B cell (primary cell): ENCODE results near the gene ZCCHC7. TPM values are rescaled to one million over a fixed set of nuclear protein-coding genes. Genes with fewer than 3 reads are reported as not detected.

ENCODE experiments used
- ATAC-seq: fragments of 200-7000 bp; cut with Tn5 transposase; one replicate; pipeline ENCODE4 v1.10.0; 2021; ENCODE audit warnings: low read depth, mild to moderate bottlenecking, moderate number of reproducible peaks, moderate library complexity
- CTCF ChIA-PET: fragments of 350-600 bp; sonication (Branson Sonifier 250); formaldehyde crosslinking; loops from one replicate; lab custom pipeline; 2021; ENCODE audit warnings: antibody characterized with exemption, inconsistent platforms; lab: Charles Lee
- POLR2A ChIA-PET: fragments of 350-600 bp; sonication (Branson Sonifier 250); formaldehyde crosslinking; loops from one replicate; lab custom pipeline; 2021; ENCODE audit warnings: antibody characterized with exemption; lab: Charles Lee
- DNase-seq: peaks from one replicate; pipeline ENCODE4 v3.0.0; 2013
- H2AFZ ChIP-seq: 2 replicates; pipeline ENCODE4 v1.6.1; 2012; ENCODE audit warnings: mild to moderate bottlenecking, low read depth, low read length; ENCODE audit not compliant: insufficient read depth, poor library complexity, severe bottlenecking
- H3K27ac ChIP-seq, 2 donors: 1 replicate in 1 of 2; 2 replicates in 1 of 2; pipeline ENCODE4 v1.5.1; 2012 to 2013; ENCODE audit warnings: low read length in 2 of 2, mild to moderate bottlenecking in 2 of 2, moderate library complexity in 1 of 2
- H3K27me3 ChIP-seq, 4 experiments: fragments of 200-600 bp in 1 of 4; sonication (generic) in 1 of 4; replicated peaks in 1 of 4; 1 replicate in 2 of 4; 2 replicates in 2 of 4; pipeline versions ENCODE4 v1.6.1 to v1.7.0; 2013 to 2016; ENCODE audit warnings: low read length in 3 of 4, mild to moderate bottlenecking in 2 of 4, mixed read lengths in 1 of 4, moderate library complexity in 1 of 4; ENCODE audit not compliant: insufficient read depth in 4 of 4, control insufficient read depth in 3 of 4; ENCODE audit errors: control extremely low read depth in 1 of 4
- H3K36me3 ChIP-seq, 2 experiments: replicated peaks in 1 of 2; 1 replicate in 1 of 2; 2 replicates in 1 of 2; pipeline versions ENCODE4 v1.6.1 to v1.7.1; 2013; ENCODE audit warnings: low read length in 1 of 2; ENCODE audit not compliant: insufficient read depth in 2 of 2, control insufficient read depth in 1 of 2; ENCODE audit errors: control extremely low read depth in 1 of 2, extremely low read depth in 1 of 2
- H3K4me1 ChIP-seq, 2 donors: fragments of 200-600 bp in 1 of 2; sonication (generic) in 1 of 2; 1 replicate in 1 of 2; 2 replicates in 1 of 2; pipeline versions ENCODE4 v1.5.1 to v1.6.1; 2013 to 2017; ENCODE audit warnings: low read length in 2 of 2; ENCODE audit not compliant: control insufficient read depth in 2 of 2, insufficient read depth in 2 of 2
- H3K4me2 ChIP-seq: replicated peaks from 2 replicates; pipeline ENCODE3; 2012; ENCODE audit warnings: mild to moderate bottlenecking, low read depth, low read length; ENCODE audit not compliant: poor library complexity, severe bottlenecking
- H3K4me3 ChIP-seq, 5 experiments: fragments of 200-600 bp in 1 of 5; sonication (generic) in 1 of 5; 1 replicate in 3 of 5; 2 replicates in 2 of 5; pipeline versions ENCODE4 v1.5.1 to v1.7.0; 2011 to 2016; ENCODE audit warnings: low read length in 4 of 5, mild to moderate bottlenecking in 4 of 5, low read depth in 2 of 5, control low read depth in 1 of 5, moderate library complexity in 1 of 5; ENCODE audit not compliant: insufficient read depth in 1 of 5; ENCODE audit errors: control extremely low read depth in 1 of 5, extremely low read depth in 1 of 5
- H3K79me2 ChIP-seq: fragments of 200-600 bp; sonication (generic); one replicate; pipeline ENCODE4 v1.6.0; 2016; ENCODE audit warnings: low read length; ENCODE audit not compliant: control insufficient read depth, insufficient read depth
- H3K9ac ChIP-seq: fragments of 200-600 bp; sonication (generic); 2 replicates; pipeline ENCODE4 v1.6.1; 2017; ENCODE audit warnings: mild to moderate bottlenecking, low read length, moderate library complexity
- H3K9me3 ChIP-seq, 3 donors: one replicate each; pipeline versions ENCODE4 v1.6.1 to v1.7.1; 2013; ENCODE audit warnings: low read length in 2 of 3; ENCODE audit not compliant: control insufficient read depth in 2 of 3, insufficient read depth in 1 of 3; ENCODE audit errors: control extremely low read depth in 1 of 3
- H4K20me1 ChIP-seq: 2 replicates; pipeline ENCODE4 v1.6.0; 2012; ENCODE audit warnings: mild to moderate bottlenecking, low read length; ENCODE audit not compliant: insufficient read depth, control insufficient read depth, poor library complexity, severe bottlenecking
- H3K27ac Mint-ChIP-seq: one replicate; pipeline ENCODE4 v1.8.0; 2021; ENCODE audit warnings: mixed read lengths
- H3K27me3 Mint-ChIP-seq: one replicate; pipeline ENCODE4 v1.8.0; 2021; ENCODE audit warnings: mixed read lengths
- H3K4me1 Mint-ChIP-seq: one replicate; pipeline ENCODE4 v1.8.0; 2021; ENCODE audit warnings: mixed read lengths
- H3K4me3 Mint-ChIP-seq: one replicate; pipeline ENCODE4 v1.8.0; 2021; ENCODE audit warnings: mixed read lengths
- H3K9me3 Mint-ChIP-seq: one replicate; pipeline ENCODE4 v1.8.0; 2022; ENCODE audit warnings: mixed read lengths; ENCODE audit not compliant: insufficient read depth
- CTCF ChIP-seq: fragments of 200-600 bp; IDR thresholded peaks from one replicate; pipeline ENCODE4 v1.8.0; 2022; ENCODE audit warnings: antibody characterized with exemption, mild to moderate bottlenecking
- EZH2 ChIP-seq: IDR thresholded peaks from 2 replicates; pipeline ENCODE4 v1.6.1; 2012; ENCODE audit warnings: borderline replicate concordance, low read depth, mild to moderate bottlenecking, moderate library complexity, low read length; ENCODE audit not compliant: insufficient read depth, poor library complexity, severe bottlenecking
- WGBS: methylation state at CpG from one replicate; pipeline ENCODE4 v1.1.5; 2013; ENCODE audit warnings: missing lambda C conversion rate; ENCODE audit not compliant: insufficient coverage; 5-methylcytosine and 5-hydroxymethylcytosine counted together
- intact Hi-C: fragments of 100-400 bp; cut with micrococcal nuclease; formaldehyde crosslinking; loops from one replicate; pipeline ENCODE4 v1.10.0; 2022
- polyA plus RNA-seq: library from polyadenylated mRNA; depleted of rRNA; stranded (reverse); fragments of >200 nt; gene quantifications from 2 replicates; pipeline ENCODE4 v1.2.3, GENCODE V29; 2012
- total RNA-seq, 2 donors: library from RNA; stranded (reverse); fragments of 120-200 nt in 1 of 2; gene quantifications; 1 replicate in 1 of 2; 2 replicates in 1 of 2; pipeline versions ENCODE4 v1.2.3 to v1.2.4, GENCODE V29; 2013 to 2022

ZCCHC7 gene
- total and polyA plus RNA-seq, 2 donors (not counting 1 experiment from before 2014, with no cell fraction given), result 56.3 to 83.5 TPM

GRCh38 chr9:37156781-37157356, 36.5 kb downstream of the ZCCHC7 start:
- H3K79me2 ChIP-seq, result peaks cover 86% of the 10 kb centered on the region
- Mint-ChIP-seq H3K27ac (no peak overlapping the region), H3K4me3 (no peak overlapping the region)

More at GRCh38 chr9:37156781-37157356, 36.5 kb downstream of the ZCCHC7 start:
- 100% methylated on average over 2 of the region's 4 CpGs for WGBS
- Mint-ChIP-seq H3K27me3 (no peaks in the 10 kb centered on the region), H3K4me1 (peaks cover 33% of the 10 kb centered on the region), H3K9me3 (no peaks in the 10 kb centered on the region)
- Histone ChIP-seq H3K9me3 (peaks cover 0 to 4% (median 0%) of the 10 kb centered on the region in 3 donors), H3K36me3 (peaks cover 9 to 17% of the 10 kb centered on the region in 2 experiments), H3K4me2 (no peak overlapping the region), H4K20me1 (no peaks in the 10 kb centered on the region), H3K4me1 (peaks cover 14 to 19% of the 10 kb centered on the region in 2 donors), H3K27me3 (no peaks in the 10 kb centered on the region), H3K27ac (no peak overlapping the region), H2AFZ (no peak overlapping the region), H3K4me3 (no peak overlapping the region), H3K9ac (no peak overlapping the region)
- ChIA-PET CTCF (interaction anchor here (0.7 kb wide), 1 partner anchor 95 kb away, joined by 3 read pairs; no protein-coding TSS in a partner anchor), POLR2A (interaction anchor here (0.6 to 0.7 kb wide), 2 partner anchors 27 to 41 kb away, joined by 3 to 10 read pairs; no protein-coding TSS in a partner anchor)
- DNase-seq (no peak), ATAC-seq (no peak)
- intact Hi-C loops, result no loop called here
- no peak for TF ChIP-seq EZH2
- no peak for TF ChIP-seq CTCF
